GM18868 (cell line): ENCODE data around the gene CAMK1G.
A peak's percentile ranks its signal among the peaks of the same experiment; 100 is the strongest.

Source experiments
- ATAC-seq: cut with Tn5 transposase; IDR thresholded peaks from one replicate; pipeline ENCODE4 v1.9.1; 2021; ENCODE audit warnings: mild to moderate bottlenecking, moderate library complexity; ENCODE audit not compliant: unreplicated experiment

Gene CAMK1G

DNA sequence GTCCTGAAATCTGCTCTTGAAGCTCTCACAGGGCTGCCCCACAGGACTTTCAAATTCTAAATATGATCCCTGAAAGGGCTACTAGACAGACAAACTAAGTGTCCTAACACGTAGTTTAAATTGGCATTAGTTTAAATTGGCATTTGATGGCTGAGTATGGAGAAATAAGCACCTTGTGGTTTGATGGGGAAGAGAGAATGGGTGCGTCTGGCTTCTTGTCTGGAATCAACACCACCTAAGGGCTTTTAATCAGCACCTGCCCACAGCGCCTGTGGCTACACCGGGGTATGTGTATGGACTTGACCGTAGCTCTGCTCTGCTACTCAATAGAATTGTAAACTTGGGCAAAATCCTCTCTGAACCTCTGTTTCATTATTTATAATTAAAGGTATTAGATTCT lies 74.4 kb downstream of the CAMK1G start:
- ATAC-seq: no peak

DNA sequence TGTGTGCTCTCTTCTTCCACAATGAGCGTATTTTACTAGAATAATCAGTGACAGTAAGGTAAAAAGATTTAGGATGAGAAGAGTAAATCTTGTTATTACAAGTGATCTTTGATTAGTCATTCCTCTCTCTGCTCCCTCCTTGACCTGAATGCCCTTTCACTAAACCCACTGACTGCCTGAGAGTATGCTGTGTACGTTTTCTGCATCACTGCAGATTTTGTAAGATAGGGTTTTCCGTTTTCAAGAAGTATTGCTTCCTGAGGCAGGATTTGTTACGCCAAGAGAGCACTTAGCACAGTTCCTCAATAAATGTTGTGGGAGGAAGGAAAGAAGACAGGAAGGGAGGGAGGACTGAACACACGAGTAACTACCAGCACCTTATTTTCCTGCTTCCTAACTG lies 76.4 kb downstream of the CAMK1G start:
- peak; percentile 86 for ATAC-seq

DNA sequence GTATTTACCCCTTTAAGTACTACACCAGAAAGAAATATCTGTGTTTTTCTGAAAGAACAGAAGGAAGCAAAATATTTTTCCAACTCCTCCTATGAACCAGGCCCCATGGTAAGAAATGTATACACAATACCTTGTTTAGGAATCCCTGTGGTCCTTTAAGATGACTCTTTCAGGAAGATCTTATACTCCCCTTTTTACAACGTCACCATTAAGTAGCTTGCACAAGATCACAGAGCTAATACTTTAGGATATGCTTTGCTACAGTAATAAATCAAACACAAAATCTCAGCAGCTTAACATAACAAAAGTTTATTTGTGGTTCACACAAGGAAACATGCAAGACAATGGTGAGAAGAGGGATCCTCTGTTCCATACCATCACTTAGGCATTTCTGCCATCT lies 77.6 kb downstream of the CAMK1G start:
- ATAC-seq: no peak

DNA sequence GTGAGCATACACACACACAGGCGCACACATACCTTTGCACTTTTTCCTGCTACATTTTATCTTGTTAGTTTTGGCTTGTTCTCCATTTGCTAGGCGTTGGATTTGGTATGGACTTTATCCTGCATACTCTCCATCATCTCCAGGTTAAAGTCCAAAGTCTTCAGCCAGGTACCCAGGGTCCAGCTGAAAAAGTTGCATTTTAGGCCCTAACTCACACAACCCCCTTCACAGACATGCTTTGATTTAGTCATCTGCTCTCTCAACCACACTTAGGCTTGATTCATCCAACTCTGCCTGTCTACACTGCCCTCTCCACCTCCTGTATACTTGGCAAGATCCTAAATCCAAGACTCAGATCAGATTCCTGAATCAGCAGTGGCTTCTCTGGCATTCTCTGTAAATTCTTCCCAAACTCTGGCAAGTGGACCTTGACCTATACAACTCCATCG lies 79.4 kb downstream of the CAMK1G start:
- no peak for ATAC-seq
